ENCODE results near the gene PLA2G2D. TPM values are rescaled to one million over a fixed set of nuclear protein-coding genes. Genes with fewer than 3 reads are reported as not detected.
A peak's percentile ranks its signal among the peaks of the same experiment; 100 is the strongest.

PLA2G2D gene
- total and polyA plus RNA-seq, 2 donors (not counting 1 experiment from before 2014, with no cell fraction given) = not detected

GRCh38 chr1:20089328-20090077 lies 29.8 kb downstream of the PLA2G2D start:
- H4K20me1 ChIP-seq (ENCODE audit: control insufficient read depth, extremely low read depth, insufficient read depth, low read length) = no peaks in the 10 kb centered on the region
- H3K9me3 ChIP-seq (ENCODE audit: control insufficient read depth, insufficient read depth, low read depth, low read length) = no peaks in the 10 kb centered on the region
- H3K4me2 ChIP-seq (ENCODE audit: extremely low read depth, insufficient read depth, low read length) = no peak overlapping the region
- H3K4me3 ChIP-seq (replicated peaks in 1 of 4; ENCODE audit: control extremely low read depth in 1 of 4, insufficient read depth in 1 of 4, low read depth in 3 of 4, low read length in 4 of 4) = no peak overlapping the region
- no peak for TF ChIP-seq EZH2 (IDR thresholded peaks at IDR 0.05; ENCODE audit: low read length, missing control alignments)
- TF ChIP-seq CTCF (conservative IDR thresholded peaks at IDR 0.05 in 1 of 2, IDR thresholded peaks at IDR 0.05 in 1 of 2; ENCODE audit: low read depth in 1 of 2, low read length in 2 of 2) = no peak
- peaks cover 2% of the 10 kb centered on the region for H3K27me3 ChIP-seq (ENCODE audit: control insufficient read depth, insufficient read depth, low read length)
- H3K4me1 ChIP-seq (ENCODE audit: control insufficient read depth, extremely low read depth, insufficient read depth, low read length) = no peaks in the 10 kb centered on the region
- no peak overlapping the region for H2AFZ ChIP-seq (ENCODE audit: low read length)
- no peak overlapping the region for H3K9ac ChIP-seq (ENCODE audit: insufficient read depth, low read length)
- H3K36me3 ChIP-seq (ENCODE audit: control insufficient read depth, insufficient read depth, low read length) = no peaks in the 10 kb centered on the region
- no peak overlapping the region for H3K27ac ChIP-seq (ENCODE audit: insufficient read depth, low read length)
- no peaks in the 10 kb centered on the region for H3K79me2 ChIP-seq (ENCODE audit: control insufficient read depth, insufficient read depth, low read length)
- no peak for DNase-seq (ENCODE audit: low read depth in 2 of 2)

- Histone ChIP-seq H3K36me3 (ENCODE audit: control insufficient read depth, insufficient read depth, low read length) (no peaks in the 10 kb centered on the region), H4K20me1 (ENCODE audit: control insufficient read depth, extremely low read depth, insufficient read depth, low read length) (no peaks in the 10 kb centered on the region), H3K4me1 (ENCODE audit: control insufficient read depth, extremely low read depth, insufficient read depth, low read length) (no peaks in the 10 kb centered on the region), H3K27ac (ENCODE audit: insufficient read depth, low read length) (no peak overlapping the region), H3K9me3 (ENCODE audit: control insufficient read depth, insufficient read depth, low read depth, low read length) (no peaks in the 10 kb centered on the region), H3K4me3 (replicated peaks in 1 of 4; ENCODE audit: control extremely low read depth in 1 of 4, insufficient read depth in 1 of 4, low read depth in 3 of 4, low read length in 4 of 4) (no peak overlapping the region), H3K27me3 (ENCODE audit: control insufficient read depth, insufficient read depth, low read length) (peaks cover 2% of the 10 kb centered on the region), H3K9ac (ENCODE audit: insufficient read depth, low read length) (no peak overlapping the region), H3K4me2 (ENCODE audit: extremely low read depth, insufficient read depth, low read length) (no peak overlapping the region), H2AFZ (ENCODE audit: low read length) (no peak overlapping the region), H3K79me2 (ENCODE audit: control insufficient read depth, insufficient read depth, low read length) (no peaks in the 10 kb centered on the region)
- TF ChIP-seq CTCF (conservative IDR thresholded peaks at IDR 0.05 in 1 of 2, IDR thresholded peaks at IDR 0.05 in 1 of 2; ENCODE audit: low read depth in 1 of 2, low read length in 2 of 2) (peak in 1 of 2 donors; percentile 5), EZH2 (IDR thresholded peaks at IDR 0.05; ENCODE audit: low read length, missing control alignments) (no peak)
- no peak for DNase-seq (ENCODE audit: low read depth in 2 of 2)
These were observed 31.7 kb downstream of the PLA2G2D start for GRCh38 chr1:20087668-20088067.

GRCh38 chr1:20086800-20087199 lies 32.5 kb downstream of the PLA2G2D start:
- H3K27ac ChIP-seq (ENCODE audit: insufficient read depth, low read length) = no peak overlapping the region
- no peaks in the 10 kb centered on the region for H4K20me1 ChIP-seq (ENCODE audit: control insufficient read depth, extremely low read depth, insufficient read depth, low read length)
- no peaks in the 10 kb centered on the region for H3K79me2 ChIP-seq (ENCODE audit: control insufficient read depth, insufficient read depth, low read length)
- TF ChIP-seq EZH2 (IDR thresholded peaks at IDR 0.05; ENCODE audit: low read length, missing control alignments) = no peak
- no peak for TF ChIP-seq CTCF (conservative IDR thresholded peaks at IDR 0.05 in 1 of 2, IDR thresholded peaks at IDR 0.05 in 1 of 2; ENCODE audit: low read depth in 1 of 2, low read length in 2 of 2)
- H2AFZ ChIP-seq (ENCODE audit: low read length) = no peak overlapping the region
- H3K9me3 ChIP-seq (ENCODE audit: control insufficient read depth, insufficient read depth, low read depth, low read length) = no peaks in the 10 kb centered on the region
- H3K4me2 ChIP-seq (ENCODE audit: extremely low read depth, insufficient read depth, low read length) = no peak overlapping the region
- H3K4me3 ChIP-seq (replicated peaks in 1 of 4; ENCODE audit: control extremely low read depth in 1 of 4, insufficient read depth in 1 of 4, low read depth in 3 of 4, low read length in 4 of 4) = no peak overlapping the region
- H3K9ac ChIP-seq (ENCODE audit: insufficient read depth, low read length) = no peak overlapping the region
- H3K4me1 ChIP-seq (ENCODE audit: control insufficient read depth, extremely low read depth, insufficient read depth, low read length) = no peaks in the 10 kb centered on the region
- no peaks in the 10 kb centered on the region for H3K36me3 ChIP-seq (ENCODE audit: control insufficient read depth, insufficient read depth, low read length)
- H3K27me3 ChIP-seq (ENCODE audit: control insufficient read depth, insufficient read depth, low read length) = no peaks in the 10 kb centered on the region
- no peak for DNase-seq (ENCODE audit: low read depth in 2 of 2)
